Erythroblast (primary cell): Measurements from ENCODE around the gene KCTD17.

Experiments
- GATA1 ChIP-seq: IDR thresholded peaks from 2 replicates; pipeline ENCODE4 v1.6.1; 2011; ENCODE audit warnings: low read depth, mild to moderate bottlenecking, control low read depth, low read length, moderate library complexity
- POLR2A ChIP-seq: IDR thresholded peaks from 2 replicates; pipeline ENCODE4 v1.6.1; 2011; ENCODE audit warnings: mild to moderate bottlenecking, low read length

- TF ChIP-seq POLR2A = no peak
- no peak for TF ChIP-seq GATA1
These were observed 12.1 kb upstream of the KCTD17 start for GRCh38 chr22:37039466-37039865.
